Activated CD8-positive, alpha-beta T cell treated with anti-CD3 and anti-CD28 coated beads for 36 hours (primary cell): ENCODE data around the gene PLCL1. TPM values are rescaled to one million over a fixed set of nuclear protein-coding genes. Genes with fewer than 3 reads are reported as not detected.

Experiments used
- ATAC-seq: fragments of 200-7000 bp; cut with Tn5 transposase; one replicate; pipeline ENCODE4 v1.10.0; 2021; ENCODE audit warnings: mild to moderate bottlenecking, moderate library complexity
- CTCF ChIA-PET: fragments of 350-600 bp; sonication (Branson Sonifier 250); formaldehyde crosslinking; loops from one replicate; lab custom pipeline; 2021; ENCODE audit warnings: antibody characterized with exemption; lab: Charles Lee
- POLR2A ChIA-PET: fragments of 350-600 bp; sonication (Branson Sonifier 250); formaldehyde crosslinking; loops from one replicate; lab custom pipeline; 2021; ENCODE audit warnings: antibody characterized with exemption; lab: Charles Lee
- DNase-seq: peaks from one replicate; pipeline ENCODE4 v3.0.0-alpha.2; 2020
- H3K27ac Mint-ChIP-seq: one replicate; pipeline ENCODE4 v1.8.0; 2021; ENCODE audit warnings: mild to moderate bottlenecking, mixed read lengths
- H3K27me3 Mint-ChIP-seq: one replicate; pipeline ENCODE4 v1.8.0; 2021; ENCODE audit warnings: mixed read lengths
- H3K36me3 Mint-ChIP-seq: one replicate; pipeline ENCODE4 v1.8.0; 2021; ENCODE audit warnings: low read depth, mixed read lengths
- H3K4me1 Mint-ChIP-seq: one replicate; pipeline ENCODE4 v1.8.0; 2021; ENCODE audit warnings: low read depth, mixed read lengths
- H3K4me3 Mint-ChIP-seq: one replicate; pipeline ENCODE4 v1.8.0; 2021; ENCODE audit warnings: mild to moderate bottlenecking, moderate library complexity, mixed read lengths
- H3K9me3 Mint-ChIP-seq: one replicate; pipeline ENCODE4 v1.8.0; 2021; ENCODE audit warnings: mixed read lengths
- intact Hi-C: fragments of 100-400 bp; cut with micrococcal nuclease; formaldehyde crosslinking; loops from one replicate; pipeline ENCODE4 v1.10.0; 2022
- total RNA-seq, 2 experiments: library from RNA; stranded (reverse); gene quantifications; one replicate each; pipeline ENCODE4 v1.2.3, GENCODE V29; 2021
- TF ChIP-seq, protein P1 (sequence below): fragments of 200-600 bp; IDR thresholded peaks from one replicate; pipeline ENCODE4 v1.8.0; 2022; ENCODE audit warnings: antibody characterized with exemption, mild to moderate bottlenecking

Gene PLCL1
- total RNA-seq, 2 experiments from 2014 or later, result 0.68 to 0.69 TPM

- ChIA-PET CTCF (interaction anchor here (0.7 to 2.4 kb wide), 5 partner anchors 8 to 243 kb away, joined by 3 to 10 read pairs (median 3); no protein-coding TSS in a partner anchor), POLR2A (interaction anchor here (0.5 kb wide), 1 partner anchor 35 kb away, joined by 3 read pairs; no protein-coding TSS in a partner anchor)
- H3K4me1 Mint-ChIP-seq, result peaks cover 2% of the 10 kb centered on the region
- TF ChIP-seq, protein P1, sequence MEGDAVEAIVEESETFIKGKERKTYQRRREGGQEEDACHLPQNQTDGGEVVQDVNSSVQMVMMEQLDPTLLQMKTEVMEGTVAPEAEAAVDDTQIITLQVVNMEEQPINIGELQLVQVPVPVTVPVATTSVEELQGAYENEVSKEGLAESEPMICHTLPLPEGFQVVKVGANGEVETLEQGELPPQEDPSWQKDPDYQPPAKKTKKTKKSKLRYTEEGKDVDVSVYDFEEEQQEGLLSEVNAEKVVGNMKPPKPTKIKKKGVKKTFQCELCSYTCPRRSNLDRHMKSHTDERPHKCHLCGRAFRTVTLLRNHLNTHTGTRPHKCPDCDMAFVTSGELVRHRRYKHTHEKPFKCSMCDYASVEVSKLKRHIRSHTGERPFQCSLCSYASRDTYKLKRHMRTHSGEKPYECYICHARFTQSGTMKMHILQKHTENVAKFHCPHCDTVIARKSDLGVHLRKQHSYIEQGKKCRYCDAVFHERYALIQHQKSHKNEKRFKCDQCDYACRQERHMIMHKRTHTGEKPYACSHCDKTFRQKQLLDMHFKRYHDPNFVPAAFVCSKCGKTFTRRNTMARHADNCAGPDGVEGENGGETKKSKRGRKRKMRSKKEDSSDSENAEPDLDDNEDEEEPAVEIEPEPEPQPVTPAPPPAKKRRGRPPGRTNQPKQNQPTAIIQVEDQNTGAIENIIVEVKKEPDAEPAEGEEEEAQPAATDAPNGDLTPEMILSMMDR, result peak; percentile 91
- ATAC-seq (peak; percentile 89), DNase-seq (peak; percentile 75)
- peaks cover 1% of the 10 kb centered on the region for H3K9me3 Mint-ChIP-seq
- intact Hi-C loops, result no loop called here
- H3K4me3 Mint-ChIP-seq, result peak overlapping the region; percentile 68
- no peak overlapping the region for H3K27ac Mint-ChIP-seq
- no peaks in the 10 kb centered on the region for H3K36me3 Mint-ChIP-seq
- H3K27me3 Mint-ChIP-seq, result peaks cover 21% of the 10 kb centered on the region
Measured at GRCh38 chr2:197786010-197786877, 18.1 kb upstream of the PLCL1 start.

DNA sequence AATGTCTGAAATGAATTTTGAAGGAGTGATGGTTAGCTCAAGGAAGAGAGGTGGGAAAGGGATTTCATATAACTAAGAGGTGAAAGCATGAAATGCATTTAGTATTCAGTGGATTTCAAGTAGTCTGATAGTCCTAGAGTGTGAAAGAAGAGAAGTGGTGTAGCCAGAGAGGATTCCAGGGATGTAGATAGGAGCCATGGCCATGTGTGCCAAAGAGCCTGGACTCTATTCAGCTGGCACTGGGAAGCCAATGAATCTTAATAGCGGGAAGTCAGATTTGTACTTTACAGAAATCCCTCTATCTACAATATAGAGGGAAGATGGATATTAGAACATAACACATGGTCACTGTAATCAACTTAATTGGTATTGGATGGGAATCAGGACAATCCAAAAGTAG, 10.9 kb upstream of the PLCL1 start:
- H3K9me3 Mint-ChIP-seq, result no peaks in the 10 kb centered on the region
- ATAC-seq, result no peak
- H3K36me3 Mint-ChIP-seq, result no peaks in the 10 kb centered on the region
- intact Hi-C loops, result no loop called here
- DNase-seq, result no peak
- H3K4me3 Mint-ChIP-seq, result no peak overlapping the region
- ChIA-PET CTCF (interaction anchor here (0.9 to 1.4 kb wide), 5 partner anchors 10 to 503 kb away, joined by 3 to 4 read pairs (median 3); partner anchors contain the start of gene PLCL1), POLR2A (no interaction called here)
- TF ChIP-seq, protein P1, result no peak
- H3K27me3 Mint-ChIP-seq, result peaks cover 29% of the 10 kb centered on the region
- no peak overlapping the region for H3K27ac Mint-ChIP-seq
- peaks cover 3% of the 10 kb centered on the region for H3K4me1 Mint-ChIP-seq

GRCh38 chr2:197795277-197795676, 9.1 kb upstream of the PLCL1 start:
- DNase-seq (no peak), ATAC-seq (peak; percentile 75)
- peaks cover 3% of the 10 kb centered on the region for H3K4me1 Mint-ChIP-seq
- peaks cover 25% of the 10 kb centered on the region for H3K27me3 Mint-ChIP-seq
- intact Hi-C loops, result no loop called here
- ChIA-PET POLR2A (no interaction called here), CTCF (interaction anchor here (1.0 to 1.8 kb wide), 4 partner anchors 8 to 504 kb away, joined by 3 to 10 read pairs (median 7); no protein-coding TSS in a partner anchor)
- no peaks in the 10 kb centered on the region for H3K9me3 Mint-ChIP-seq
- H3K36me3 Mint-ChIP-seq, result no peaks in the 10 kb centered on the region
- TF ChIP-seq, protein P1, result no peak
- no peak overlapping the region for H3K4me3 Mint-ChIP-seq
- no peak overlapping the region for H3K27ac Mint-ChIP-seq

GRCh38 chr2:197798187-197798586, 6.2 kb upstream of the PLCL1 start:
- intact Hi-C loops, result no loop called here
- peaks cover 20% of the 10 kb centered on the region for H3K27me3 Mint-ChIP-seq
- DNase-seq (no peak), ATAC-seq (no peak)
- H3K4me3 Mint-ChIP-seq, result no peak overlapping the region
- H3K4me1 Mint-ChIP-seq, result peaks cover 6% of the 10 kb centered on the region
- no peaks in the 10 kb centered on the region for H3K9me3 Mint-ChIP-seq
- H3K27ac Mint-ChIP-seq, result no peak overlapping the region
- no peaks in the 10 kb centered on the region for H3K36me3 Mint-ChIP-seq
- TF ChIP-seq, protein P1, result no peak
- ChIA-PET CTCF (interaction anchor here (0.8 to 1.4 kb wide), 3 partner anchors 329 to 512 kb away, joined by 3 to 5 read pairs (median 3); no protein-coding TSS in a partner anchor), POLR2A (no interaction called here)

DNA sequence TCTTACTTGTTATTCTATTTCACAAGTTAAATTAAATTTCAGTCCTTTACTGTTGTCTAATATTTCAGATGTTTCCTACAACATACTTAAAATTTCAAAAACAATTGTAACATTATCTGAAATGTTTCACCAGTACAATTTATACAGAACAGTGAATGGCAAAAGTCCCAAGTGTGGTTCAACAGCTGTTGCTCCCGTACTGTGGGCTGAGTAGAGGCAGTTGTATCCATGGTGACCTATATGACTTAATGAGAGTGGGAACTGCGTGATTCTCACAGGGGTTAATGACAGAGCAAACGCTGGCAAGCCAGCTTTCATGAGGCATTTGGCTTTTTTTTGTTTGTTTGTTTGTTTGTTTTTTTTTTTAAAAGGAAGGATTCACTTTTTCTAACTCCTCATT, 5.3 kb upstream of the PLCL1 start:
- POLR2A ChIA-PET, result no interaction called here
- TF ChIP-seq, protein P1, result no peak
- intact Hi-C loops, result no loop called here
- Mint-ChIP-seq H3K9me3 (no peaks in the 10 kb centered on the region), H3K36me3 (no peaks in the 10 kb centered on the region), H3K4me3 (no peak overlapping the region), H3K4me1 (peaks cover 13% of the 10 kb centered on the region), H3K27me3 (peaks cover 19% of the 10 kb centered on the region), H3K27ac (no peak overlapping the region)
- ATAC-seq (no peak), DNase-seq (no peak)
- CTCF ChIA-PET, result interaction anchor here (0.8 to 3.7 kb wide), 3 partner anchors 328 to 511 kb away, joined by 3 to 20 read pairs (median 3); no protein-coding TSS in a partner anchor
